ENCODE results near the gene SIK3. TPM values are rescaled to one million over a fixed set of nuclear protein-coding genes. Genes with fewer than 3 reads are reported as not detected.

Gene SIK3
- total RNA-seq, 2 experiments from 2014 or later, result 81.4 to 86.1 TPM

DNA sequence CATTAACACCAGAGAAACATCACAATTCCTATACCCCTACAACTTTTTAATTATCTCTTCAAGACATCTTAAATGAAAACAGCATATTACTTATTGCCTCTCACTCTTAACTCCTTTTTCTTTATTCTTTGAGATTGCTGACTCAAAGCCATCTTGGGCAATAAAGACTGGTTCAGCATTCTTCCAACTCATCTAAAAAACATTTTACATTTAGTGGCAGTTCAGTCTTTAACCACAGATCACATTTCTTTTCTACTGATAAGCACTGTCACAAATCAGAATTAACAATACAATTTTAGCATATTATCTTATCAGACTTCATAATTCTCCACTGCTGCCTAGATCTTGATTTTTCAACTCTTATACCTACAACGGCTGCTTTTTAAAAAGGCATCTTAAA, 34.0 kb downstream of the SIK3 start:
- H3K9me3 Mint-ChIP-seq, result no peaks in the 10 kb centered on the region
- ATAC-seq (ENCODE audit: poor library complexity), result no peak
- no peak overlapping the region for H3K27ac ChIP-seq (ENCODE audit: low read depth in 1 of 2, low read length in 2 of 2)
- TF ChIP-seq, protein P1, sequence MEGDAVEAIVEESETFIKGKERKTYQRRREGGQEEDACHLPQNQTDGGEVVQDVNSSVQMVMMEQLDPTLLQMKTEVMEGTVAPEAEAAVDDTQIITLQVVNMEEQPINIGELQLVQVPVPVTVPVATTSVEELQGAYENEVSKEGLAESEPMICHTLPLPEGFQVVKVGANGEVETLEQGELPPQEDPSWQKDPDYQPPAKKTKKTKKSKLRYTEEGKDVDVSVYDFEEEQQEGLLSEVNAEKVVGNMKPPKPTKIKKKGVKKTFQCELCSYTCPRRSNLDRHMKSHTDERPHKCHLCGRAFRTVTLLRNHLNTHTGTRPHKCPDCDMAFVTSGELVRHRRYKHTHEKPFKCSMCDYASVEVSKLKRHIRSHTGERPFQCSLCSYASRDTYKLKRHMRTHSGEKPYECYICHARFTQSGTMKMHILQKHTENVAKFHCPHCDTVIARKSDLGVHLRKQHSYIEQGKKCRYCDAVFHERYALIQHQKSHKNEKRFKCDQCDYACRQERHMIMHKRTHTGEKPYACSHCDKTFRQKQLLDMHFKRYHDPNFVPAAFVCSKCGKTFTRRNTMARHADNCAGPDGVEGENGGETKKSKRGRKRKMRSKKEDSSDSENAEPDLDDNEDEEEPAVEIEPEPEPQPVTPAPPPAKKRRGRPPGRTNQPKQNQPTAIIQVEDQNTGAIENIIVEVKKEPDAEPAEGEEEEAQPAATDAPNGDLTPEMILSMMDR (IDR thresholded peaks at IDR 0.05), result no peak
- H3K4me3 Mint-ChIP-seq, result no peak overlapping the region
- intact Hi-C loops (cut with DNase I, micrococcal nuclease), result loop anchor here in 1 of 2 experiments (5.0 kb wide), 1 partner anchor 37 kb away; no protein-coding TSS in a partner anchor
- H3K36me3 Mint-ChIP-seq (ENCODE audit: low read depth), result peaks cover 8% of the 10 kb centered on the region
- H3K4me1 Mint-ChIP-seq (ENCODE audit: low read depth), result peaks cover 74% of the 10 kb centered on the region
- no peaks in the 10 kb centered on the region for H3K9me3 ChIP-seq (ENCODE audit: control insufficient read depth in 1 of 2, insufficient read depth in 1 of 2, low read length in 2 of 2)
- H3K4me3 ChIP-seq (ENCODE audit: low read length), result no peak overlapping the region
- DNase-seq, result no peak
- no peaks in the 10 kb centered on the region for H3K27me3 ChIP-seq (ENCODE audit: control insufficient read depth in 1 of 2, insufficient read depth in 2 of 2, low read length in 2 of 2)
- ChIA-PET POLR2A (interaction anchor here (0.9 kb wide), 1 partner anchor 10 kb away, joined by 3 read pairs; no protein-coding TSS in a partner anchor), CTCF (no interaction called here)
- no peaks in the 10 kb centered on the region for H3K36me3 ChIP-seq (ENCODE audit: insufficient read depth, low read length)
- no peak overlapping the region for H3K27ac Mint-ChIP-seq
- no peaks in the 10 kb centered on the region for H3K27me3 Mint-ChIP-seq
- peaks cover 16% of the 10 kb centered on the region for H3K4me1 ChIP-seq (ENCODE audit: insufficient read depth, low read length)

GRCh38 chr11:117062498-117062897, 35.7 kb downstream of the SIK3 start:
- peaks cover 76% of the 10 kb centered on the region for H3K4me1 Mint-ChIP-seq (ENCODE audit: low read depth)
- POLR2A ChIA-PET, result interaction anchor here (0.6 kb wide), 1 partner anchor 13 kb away, joined by 3 read pairs; no protein-coding TSS in a partner anchor

GRCh38 chr11:117061256-117061655, 37.0 kb downstream of the SIK3 start:
- Histone ChIP-seq H3K36me3 (ENCODE audit: insufficient read depth, low read length) (peaks cover 3% of the 10 kb centered on the region), H3K27ac (ENCODE audit: low read depth in 1 of 2, low read length in 2 of 2) (no peak overlapping the region), H3K4me1 (ENCODE audit: insufficient read depth, low read length) (peaks cover 16% of the 10 kb centered on the region), H3K9me3 (ENCODE audit: control insufficient read depth in 1 of 2, insufficient read depth in 1 of 2, low read length in 2 of 2) (no peaks in the 10 kb centered on the region), H3K27me3 (ENCODE audit: control insufficient read depth in 1 of 2, insufficient read depth in 2 of 2, low read length in 2 of 2) (no peaks in the 10 kb centered on the region), H3K4me3 (ENCODE audit: low read length) (no peak overlapping the region)
- H3K9me3 Mint-ChIP-seq, result no peaks in the 10 kb centered on the region
- peaks cover 64% of the 10 kb centered on the region for H3K4me1 Mint-ChIP-seq (ENCODE audit: low read depth)
- intact Hi-C loops (cut with DNase I, micrococcal nuclease), result loop anchor here in 1 of 2 experiments (5.0 kb wide), 1 partner anchor 34 kb away; no protein-coding TSS in a partner anchor
- ChIA-PET CTCF (interaction anchor here (0.7 to 1.1 kb wide), 2 partner anchors 16 to 28 kb away, joined by 3 read pairs; no protein-coding TSS in a partner anchor), POLR2A (no interaction called here)
- peaks cover 4% of the 10 kb centered on the region for H3K36me3 Mint-ChIP-seq (ENCODE audit: low read depth)
- no peak overlapping the region for H3K27ac Mint-ChIP-seq
- TF ChIP-seq, protein P1 (IDR thresholded peaks at IDR 0.05), result no peak
- DNase-seq (no peak), ATAC-seq (ENCODE audit: poor library complexity) (no peak)
- no peak overlapping the region for H3K4me3 Mint-ChIP-seq
- H3K27me3 Mint-ChIP-seq, result no peaks in the 10 kb centered on the region

More at GRCh38 chr11:117062498-117062897, 35.7 kb downstream of the SIK3 start:
- no peak for DNase-seq
- no peak for ATAC-seq (ENCODE audit: poor library complexity)
- Histone ChIP-seq H3K9me3 (ENCODE audit: control insufficient read depth in 1 of 2, insufficient read depth in 1 of 2, low read length in 2 of 2) (no peaks in the 10 kb centered on the region), H3K27ac (ENCODE audit: low read depth in 1 of 2, low read length in 2 of 2) (no peak overlapping the region), H3K27me3 (ENCODE audit: control insufficient read depth in 1 of 2, insufficient read depth in 2 of 2, low read length in 2 of 2) (no peaks in the 10 kb centered on the region), H3K4me3 (ENCODE audit: low read length) (no peak overlapping the region), H3K36me3 (ENCODE audit: insufficient read depth, low read length) (no peaks in the 10 kb centered on the region), H3K4me1 (ENCODE audit: insufficient read depth, low read length) (peaks cover 16% of the 10 kb centered on the region)
- Mint-ChIP-seq H3K27me3 (no peaks in the 10 kb centered on the region), H3K36me3 (ENCODE audit: low read depth) (peaks cover 8% of the 10 kb centered on the region), H3K9me3 (no peaks in the 10 kb centered on the region), H3K4me3 (no peak overlapping the region), H3K27ac (no peak overlapping the region)
- CTCF ChIA-PET, result interaction anchor here (0.9 to 1.4 kb wide), 4 partner anchors 23 to 271 kb away, joined by 3 to 5 read pairs (median 3); partner anchors contain the start of gene APOA5
- TF ChIP-seq, protein P1 (IDR thresholded peaks at IDR 0.05), result no peak
- intact Hi-C loops (cut with DNase I, micrococcal nuclease), result loop anchor here in 1 of 2 experiments (5.0 kb wide), 1 partner anchor 35 kb away; no protein-coding TSS in a partner anchor

Measured in CD4-positive, alpha-beta T cell (primary cell).